ENCODE results near the gene EMSY. TPM values are rescaled to one million over a fixed set of nuclear protein-coding genes. Genes with fewer than 3 reads are reported as not detected.

The EMSY gene
- total and polyA plus RNA-seq, 2 of the 13 experiments (the other 11 are each of a cell fraction or from before 2014, with no cell fraction given) = 11.6 to 18.5 TPM

GRCh38 chr11:76406359-76406758 lies 38.5 kb upstream of the EMSY start (continued):
- no peak for TF ChIP-seq HOXA9 (CRISPR knock-in tag; IDR thresholded peaks at IDR 0.05; ENCODE audit: borderline replicate concordance)
- TF ChIP-seq, protein P1, sequence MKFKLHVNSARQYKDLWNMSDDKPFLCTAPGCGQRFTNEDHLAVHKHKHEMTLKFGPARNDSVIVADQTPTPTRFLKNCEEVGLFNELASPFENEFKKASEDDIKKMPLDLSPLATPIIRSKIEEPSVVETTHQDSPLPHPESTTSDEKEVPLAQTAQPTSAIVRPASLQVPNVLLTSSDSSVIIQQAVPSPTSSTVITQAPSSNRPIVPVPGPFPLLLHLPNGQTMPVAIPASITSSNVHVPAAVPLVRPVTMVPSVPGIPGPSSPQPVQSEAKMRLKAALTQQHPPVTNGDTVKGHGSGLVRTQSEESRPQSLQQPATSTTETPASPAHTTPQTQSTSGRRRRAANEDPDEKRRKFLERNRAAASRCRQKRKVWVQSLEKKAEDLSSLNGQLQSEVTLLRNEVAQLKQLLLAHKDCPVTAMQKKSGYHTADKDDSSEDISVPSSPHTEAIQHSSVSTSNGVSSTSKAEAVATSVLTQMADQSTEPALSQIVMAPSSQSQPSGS (CRISPR knock-in tag; IDR thresholded peaks at IDR 0.05) = no peak
- no peak for TF ChIP-seq ZNF276 (CRISPR knock-in tag; IDR thresholded peaks at IDR 0.05; ENCODE audit: low read depth)
- no peak for TF ChIP-seq ZNF891 (CRISPR knock-in tag; IDR thresholded peaks at IDR 0.05)

DNA sequence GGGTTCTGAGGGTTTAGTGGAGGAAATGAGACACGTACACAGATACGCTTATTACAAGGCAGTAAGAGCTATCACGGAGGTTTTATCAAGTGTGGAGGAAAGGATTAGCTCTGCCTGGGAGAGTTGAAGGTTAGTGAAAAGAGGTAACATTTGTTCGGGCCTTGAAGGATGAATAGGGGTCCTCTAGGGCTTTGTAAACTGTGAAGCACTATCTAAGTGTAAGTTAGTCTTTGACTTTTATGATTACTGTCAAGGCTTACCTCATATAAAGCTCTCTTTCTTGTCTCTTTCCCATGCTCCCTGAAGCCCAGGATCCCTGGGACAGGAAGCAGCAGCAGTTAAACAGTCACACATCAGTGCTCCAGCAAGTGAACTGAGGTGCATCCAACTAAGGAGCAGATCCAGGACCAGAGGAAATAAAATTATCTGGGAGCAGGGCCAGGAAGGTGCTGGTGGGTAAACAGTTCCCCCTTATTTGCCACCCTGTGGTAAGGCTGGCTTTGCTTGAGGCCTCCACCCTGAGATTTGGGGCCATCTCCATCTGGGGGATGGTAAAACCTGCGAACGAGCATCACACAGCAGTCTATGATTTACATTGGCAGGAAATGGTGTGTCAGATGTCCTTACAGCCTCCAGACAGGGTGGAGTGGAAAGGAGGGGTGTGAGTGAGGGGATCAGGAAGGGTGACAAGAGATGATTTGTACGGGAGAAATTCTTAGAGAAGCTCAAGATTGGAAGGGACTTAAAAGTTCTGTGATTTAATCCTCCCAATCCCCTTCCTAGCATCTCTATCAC lies 36.5 kb upstream of the EMSY start:
- Histone ChIP-seq H3K4me1 (ENCODE audit: insufficient read depth, low read length) (no peaks in the 10 kb centered on the region), H3K36me3 (replicated peaks in 1 of 2; ENCODE audit: control insufficient read depth in 1 of 2, insufficient read depth in 2 of 2, low read length in 2 of 2) (no peaks in the 10 kb centered on the region), H3K4me2 (ENCODE audit: low read depth, low read length) (no peak overlapping the region), H3K79me2 (ENCODE audit: insufficient read depth, low read length) (no peaks in the 10 kb centered on the region), H2AFZ (ENCODE audit: low read length) (no peak overlapping the region), H3K9ac (ENCODE audit: insufficient read depth, low read depth, low read length) (no peak overlapping the region), H3K9me3 (ENCODE audit: low read length) (no peaks in the 10 kb centered on the region), H4K20me1 (ENCODE audit: insufficient read depth, low read length) (no peaks in the 10 kb centered on the region), H3K27me3 (ENCODE audit: control insufficient read depth in 1 of 2, insufficient read depth in 2 of 2, low read length in 2 of 2) (no peaks in the 10 kb centered on the region; a peak in 1 of 5 replicates), H3K4me3 (replicated peaks in 1 of 3; ENCODE audit: insufficient read depth in 1 of 3, low read depth in 2 of 3, low read length in 3 of 3) (no peak overlapping the region), H3K27ac (ENCODE audit: extremely low read length, insufficient read depth, low read length) (no peak overlapping the region)
- DNase-seq (ENCODE audit: low spot score) (no peak), ATAC-seq (no peak), FAIRE-seq (no peak)
- TF ChIP-seq ZNF550 (CRISPR knock-in tag; IDR thresholded peaks at IDR 0.05; ENCODE audit: borderline replicate concordance) = no peak
- no peak for TF ChIP-seq CREM (IDR thresholded peaks at IDR 0.05)
- no peak for TF ChIP-seq CREM (CRISPR knock-in tag; IDR thresholded peaks at IDR 0.05)
- TF ChIP-seq SMARCE1 (IDR thresholded peaks at IDR 0.05; ENCODE audit: borderline replicate concordance) = no peak
- no peak for TF ChIP-seq POGZ (CRISPR knock-in tag; IDR thresholded peaks at IDR 0.05)
- no peak for TF ChIP-seq ZNF496 (CRISPR knock-in tag; IDR thresholded peaks at IDR 0.05; ENCODE audit: insufficient replicate concordance)
- no peak for TF ChIP-seq RXRB (CRISPR knock-in tag; IDR thresholded peaks at IDR 0.05; ENCODE audit: borderline replicate concordance)
- no peak for TF ChIP-seq ATF1 (CRISPR knock-in tag; IDR thresholded peaks at IDR 0.05)
- no peak for TF ChIP-seq LCORL (IDR thresholded peaks at IDR 0.05)
- TF ChIP-seq LCORL (CRISPR knock-in tag; IDR thresholded peaks at IDR 0.05) = no peak
- no peak for TF ChIP-seq PRMT3 (CRISPR knock-in tag; IDR thresholded peaks at IDR 0.05; ENCODE audit: borderline replicate concordance, low read depth)
- TF ChIP-seq NR2F2 (IDR thresholded peaks at IDR 0.05; ENCODE audit: borderline replicate concordance, low read depth) = no peak
- intact Hi-C loops (cut with micrococcal nuclease; ENCODE audit: unreplicated experiment) (no loop called here), in situ Hi-C loops (cut with HindIII; ENCODE audit: extremely low pct_ligation_motif_present, low pct_unique_long_range_greater_than_20kb) (no loop called here)
- CTCF ChIA-PET (ENCODE audit: low intra/inter-chr PET ratio, low total read pairs) = no interaction called here
- POLR2A ChIA-PET = no interaction called here
- no TSS peak for BruUV-seq (replicated peaks)
- 43% methylated on average over 7 of the region's 7 CpGs for whole genome bisulfite sequencing (ENCODE audit: low lambda C conversion rate)
